ENCODE measurements around the gene TCIRG1.

The TCIRG1 gene

DNA sequence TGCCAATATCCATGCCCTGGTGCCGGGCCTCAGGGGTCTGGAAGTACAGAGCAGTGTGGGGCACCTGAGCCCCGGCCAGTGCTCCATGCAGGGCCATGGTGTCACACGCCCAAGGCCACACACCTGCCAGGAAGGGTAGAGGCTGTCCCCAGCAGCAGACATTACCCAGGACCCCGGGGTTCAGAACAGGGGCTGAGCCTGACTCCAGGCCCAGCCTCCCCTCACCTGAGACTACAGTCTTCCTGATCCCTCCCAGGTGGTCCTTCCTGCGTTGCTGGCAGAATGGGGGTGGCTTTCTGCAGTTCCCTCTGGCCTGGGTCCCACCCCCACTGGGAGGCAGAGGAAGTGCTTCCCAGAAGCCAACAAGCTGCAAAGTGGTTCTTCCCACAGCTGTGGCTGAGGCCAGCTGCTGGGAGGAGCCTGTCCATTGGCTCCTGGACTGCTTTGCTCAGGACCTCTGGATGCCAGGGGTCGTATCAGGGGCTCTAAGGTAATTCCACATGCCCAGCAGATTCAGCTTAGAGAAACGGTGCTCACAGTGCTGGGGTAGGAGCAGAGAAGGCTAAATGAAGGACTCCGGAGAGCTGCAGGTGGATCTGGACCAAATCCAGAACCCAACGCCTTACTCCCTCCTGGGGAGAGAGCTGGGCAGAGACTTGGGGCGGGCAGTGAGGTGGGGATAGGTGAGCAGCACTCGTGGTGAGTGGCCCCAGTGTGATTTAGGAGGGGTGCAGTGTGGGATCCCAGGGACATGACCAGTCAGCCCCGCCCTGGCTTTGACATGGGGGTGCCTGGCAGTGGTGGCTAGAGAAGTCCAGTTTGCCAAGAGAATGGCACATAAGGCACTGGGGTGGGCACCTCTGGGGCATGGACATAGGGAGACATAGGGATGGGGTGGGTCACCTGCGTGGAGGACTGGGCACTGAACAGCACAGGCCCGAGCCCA, 12.6 kb downstream of the TCIRG1 start:
- TF ChIP-seq CTCF (IDR thresholded peaks at IDR 0.05; ENCODE audit: low read length, missing control alignments) = no peak
- DNase-seq (ENCODE audit: low read depth) = no peak
- no peak overlapping the region for H3K4me3 ChIP-seq (replicated peaks; ENCODE audit: low read depth, low read length)

DNA sequence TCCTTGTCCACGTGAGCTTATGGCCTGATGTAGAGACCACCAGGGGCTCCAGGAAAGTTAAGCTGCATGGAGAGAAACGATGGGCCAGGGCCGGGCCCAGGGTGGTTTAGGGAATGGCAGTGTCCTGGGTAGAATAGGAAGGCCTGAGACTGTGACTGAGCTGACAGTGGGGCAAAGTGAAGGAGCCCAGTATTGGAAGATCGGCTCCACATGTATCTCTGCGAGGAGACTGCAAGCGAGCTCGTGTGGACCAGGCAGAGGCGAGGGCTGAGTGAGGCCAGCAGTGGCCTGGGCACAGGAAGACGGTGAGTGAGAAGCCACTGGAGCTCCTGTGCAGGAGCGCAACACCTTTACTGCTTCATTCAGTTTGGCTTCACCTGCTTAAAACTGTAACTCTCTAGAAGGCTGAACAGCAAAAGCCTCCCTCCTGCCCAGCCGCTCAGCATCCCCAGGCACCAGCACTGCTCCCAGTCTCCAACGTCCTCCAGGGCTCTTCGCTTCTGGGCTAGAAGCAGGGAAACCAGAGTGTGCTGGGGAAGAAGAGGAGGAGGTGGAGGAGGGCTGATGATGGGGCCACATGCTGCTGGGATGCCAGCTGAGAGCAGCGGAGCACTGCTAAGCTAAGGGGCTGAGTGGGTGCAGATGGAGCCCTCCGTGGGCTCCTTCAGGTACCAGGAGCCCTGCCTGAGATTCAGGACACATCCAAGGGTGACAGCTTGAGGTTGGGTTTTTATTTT, 13.5 kb downstream of the TCIRG1 start:
- H3K4me3 ChIP-seq (replicated peaks; ENCODE audit: low read depth, low read length) = no peak overlapping the region
- DNase-seq (ENCODE audit: low read depth) = no peak
- no peak for TF ChIP-seq CTCF (IDR thresholded peaks at IDR 0.05; ENCODE audit: low read length, missing control alignments)

- DNase-seq (ENCODE audit: low read depth) = no peak
- no peak overlapping the region for H3K4me3 ChIP-seq (replicated peaks; ENCODE audit: low read depth, low read length)
- TF ChIP-seq CTCF (IDR thresholded peaks at IDR 0.05; ENCODE audit: low read length, missing control alignments) = no peak
These were observed 14.3 kb downstream of the TCIRG1 start for GRCh38 chr11:68053117-68053516.

DNA sequence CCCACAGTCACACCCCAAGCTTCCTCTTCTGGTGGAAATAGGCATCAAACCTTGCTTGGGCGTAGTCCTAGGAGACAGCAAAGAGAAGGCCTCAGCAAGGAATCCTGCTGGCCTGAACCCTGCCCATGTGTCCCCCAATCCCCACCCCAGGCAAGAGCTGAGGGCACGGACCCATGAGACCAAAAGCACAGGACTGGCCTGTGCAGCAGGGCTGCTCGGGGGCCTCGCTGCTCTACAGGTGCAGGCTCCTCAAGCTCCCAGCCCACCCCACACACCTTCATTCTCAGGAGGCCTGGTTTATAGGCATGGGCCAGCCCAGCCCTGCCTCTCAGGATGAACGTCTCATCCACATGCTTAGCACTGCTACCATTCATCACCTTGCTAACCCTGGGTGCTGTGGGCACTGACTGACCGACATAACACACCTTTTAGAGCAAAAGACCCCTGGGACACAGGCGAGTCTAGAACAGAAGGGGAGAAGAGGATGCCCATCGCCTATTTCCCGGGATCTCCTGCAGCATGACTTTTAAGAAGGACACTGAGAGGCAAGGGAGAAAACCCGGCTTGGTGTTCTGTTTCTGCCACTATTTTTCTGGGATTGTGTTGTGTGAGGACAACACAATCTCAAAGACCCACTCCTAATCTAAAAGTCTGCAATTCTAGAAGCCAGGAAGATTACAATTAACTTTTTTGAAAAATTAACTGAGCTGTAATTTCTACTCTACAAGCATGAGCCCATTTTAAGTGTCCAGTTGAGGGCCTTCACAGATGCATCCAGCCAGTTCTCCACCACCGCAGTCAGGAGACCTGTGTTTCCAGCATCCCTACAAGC, 15.4 kb downstream of the TCIRG1 start:
- H3K4me3 ChIP-seq (replicated peaks; ENCODE audit: low read depth, low read length) = no peak overlapping the region
- no peak for TF ChIP-seq CTCF (IDR thresholded peaks at IDR 0.05; ENCODE audit: low read length, missing control alignments)
- no peak for DNase-seq (ENCODE audit: low read depth)

- H3K4me3 ChIP-seq (replicated peaks; ENCODE audit: low read depth, low read length) = no peak overlapping the region
- no peak for DNase-seq (ENCODE audit: low read depth)
- TF ChIP-seq CTCF (IDR thresholded peaks at IDR 0.05; ENCODE audit: low read length, missing control alignments) = no peak
These were observed 17.8 kb downstream of the TCIRG1 start for GRCh38 chr11:68056317-68057285.

DNA sequence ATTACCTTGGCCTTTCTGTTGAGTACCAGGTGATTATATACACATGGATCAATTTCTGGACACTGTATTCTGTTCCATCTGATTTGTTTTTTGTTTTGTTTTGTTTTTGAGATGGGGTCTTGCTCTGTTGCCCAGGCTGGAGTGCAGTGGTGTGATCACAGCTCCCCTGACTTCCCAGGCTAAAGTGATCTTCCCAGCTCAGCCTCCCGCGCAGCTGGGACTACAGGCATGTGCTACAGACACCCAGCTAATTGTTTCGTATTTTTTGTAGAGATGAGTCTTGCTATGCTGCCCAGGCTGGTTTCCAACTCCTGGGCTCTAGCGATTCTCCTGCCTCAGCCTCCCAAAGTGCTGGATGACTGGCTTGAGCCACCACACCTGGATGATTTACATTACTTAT, 19.0 kb downstream of the TCIRG1 start:
- H3K4me3 ChIP-seq (replicated peaks; ENCODE audit: low read depth, low read length) = no peak overlapping the region
- TF ChIP-seq CTCF (IDR thresholded peaks at IDR 0.05; ENCODE audit: low read length, missing control alignments) = no peak
- no peak for DNase-seq (ENCODE audit: low read depth)
